CD4-positive, alpha-beta T cell treated with Interleukin-17A for 1 hour (primary cell): ENCODE data around the gene FBXW8.
A peak's percentile ranks its signal among the peaks of the same experiment; 100 is the strongest.

Experiments used
- DNase-seq: peaks from one replicate; pipeline ENCODE4 v3.0.0-alpha.2; 2020

The FBXW8 gene

DNA sequence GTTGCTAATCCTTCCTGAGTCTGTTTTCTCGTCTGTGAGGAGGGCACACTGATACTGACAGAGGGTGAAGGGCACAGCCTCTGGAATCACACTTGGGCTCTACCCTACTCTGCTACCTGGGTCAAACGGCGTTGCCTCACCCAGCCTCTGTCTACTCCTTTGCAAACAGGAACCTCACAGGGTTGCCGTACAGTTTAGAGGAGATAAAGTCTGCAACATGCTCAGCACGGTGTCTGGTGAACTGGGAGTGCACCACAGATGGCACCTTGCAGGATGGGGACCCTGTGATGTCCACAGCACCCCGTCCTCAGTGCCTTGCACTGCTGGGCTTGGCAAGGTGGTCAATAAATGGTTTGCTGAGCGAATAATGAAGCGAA, 150.2 kb downstream of the FBXW8 start:
- no peak for DNase-seq

DNA sequence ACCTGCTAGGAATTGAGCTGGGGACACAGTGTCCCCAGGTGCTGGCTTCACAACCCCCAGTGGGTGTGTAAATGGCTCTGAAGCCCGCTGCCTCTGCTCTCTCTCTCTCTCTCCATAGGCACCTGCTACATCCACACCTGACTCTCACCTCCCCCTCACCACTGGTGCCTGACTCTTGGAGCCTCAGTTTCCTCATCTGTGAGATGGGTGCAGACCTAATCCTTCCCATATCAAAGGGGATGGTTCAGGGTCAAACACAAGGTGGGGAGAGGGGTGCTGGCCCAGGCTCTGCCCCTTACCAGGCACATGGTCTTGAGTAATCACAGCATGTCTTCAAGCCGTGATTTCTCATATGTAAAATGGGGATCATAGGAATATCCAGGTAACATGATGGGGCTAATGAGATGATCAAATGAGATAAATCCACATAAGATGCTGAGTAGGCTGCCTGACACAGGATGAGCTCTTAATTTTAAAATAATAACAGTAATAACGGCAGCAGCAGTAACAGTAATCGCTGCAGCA, 150.9 kb downstream of the FBXW8 start:
- DNase-seq: no peak

DNA sequence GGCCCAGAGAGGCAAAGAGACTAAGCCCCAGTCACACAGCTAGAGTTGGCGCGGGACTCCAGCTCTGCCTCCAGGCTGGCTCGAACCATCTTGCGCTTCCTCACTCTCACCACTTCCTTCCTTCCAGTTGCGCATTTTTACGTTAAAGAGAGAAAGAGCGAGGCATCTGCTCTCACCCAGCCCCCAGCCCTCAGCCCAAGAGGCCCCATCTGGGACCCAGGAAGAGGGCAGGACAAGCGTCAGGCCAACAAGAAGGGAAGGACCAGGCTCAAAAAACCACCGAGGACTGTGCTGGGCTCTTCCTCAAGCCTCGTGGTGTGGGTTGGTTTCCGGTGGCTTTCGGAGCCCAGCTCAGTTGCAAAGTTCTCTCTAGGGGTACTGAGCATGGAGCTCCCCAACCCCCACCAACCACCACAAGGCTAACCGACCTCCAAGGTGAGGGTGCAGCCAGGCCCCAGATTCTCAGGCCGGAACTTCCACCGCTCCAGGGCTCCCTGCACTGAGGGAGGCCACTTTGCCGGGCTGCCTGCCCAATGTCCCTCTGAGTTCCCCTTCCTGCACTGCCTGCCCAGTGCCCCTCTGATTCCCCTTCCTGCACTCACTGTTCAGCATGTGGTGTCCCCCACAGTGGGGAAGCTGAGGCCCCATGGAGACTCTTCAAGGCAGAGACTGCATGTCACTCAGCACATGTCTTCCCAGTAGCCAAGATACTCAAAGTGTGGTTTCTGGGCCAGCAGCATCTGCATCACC, 152.6 kb downstream of the FBXW8 start:
- DNase-seq: peak; percentile 56

DNA sequence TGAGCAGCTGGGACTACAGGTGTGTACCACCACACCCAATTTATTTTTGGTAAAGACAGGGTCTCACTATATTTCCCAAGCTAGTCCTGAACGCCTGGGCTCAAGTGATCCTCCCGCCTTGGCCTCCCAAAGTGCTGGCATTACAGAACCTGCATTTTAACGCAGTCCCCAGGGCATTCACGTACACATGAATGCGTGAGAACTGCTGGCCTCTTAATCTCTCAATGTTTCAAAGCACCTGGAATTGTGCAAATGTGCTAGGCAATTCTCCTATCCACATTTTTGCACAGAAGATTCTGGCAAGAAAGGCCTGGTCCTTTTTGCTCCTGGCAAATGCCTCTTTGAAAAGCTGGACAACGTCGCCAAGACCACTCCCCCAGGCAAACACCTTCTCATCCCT, 153.3 kb downstream of the FBXW8 start:
- no peak for DNase-seq

DNA sequence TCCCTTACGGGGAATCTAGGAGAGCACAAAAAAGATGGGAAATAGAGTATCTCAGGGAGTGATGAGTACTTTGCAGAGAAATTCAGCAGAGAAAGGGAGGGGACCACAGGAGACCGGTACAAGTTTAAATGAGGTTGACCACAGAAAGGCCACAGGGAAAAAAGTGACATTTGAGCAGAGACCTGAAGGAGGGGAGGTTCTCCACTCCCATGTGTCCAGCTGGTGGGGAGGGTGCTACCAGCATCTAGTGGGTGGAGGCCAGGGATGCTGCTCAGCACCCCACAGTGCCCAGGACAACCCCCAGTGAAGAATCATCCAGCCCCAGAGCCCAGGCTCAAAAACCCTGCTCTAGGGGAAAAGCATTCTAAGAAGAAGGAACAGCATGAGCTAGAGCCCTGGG, 153.8 kb downstream of the FBXW8 start:
- no peak for DNase-seq

DNA sequence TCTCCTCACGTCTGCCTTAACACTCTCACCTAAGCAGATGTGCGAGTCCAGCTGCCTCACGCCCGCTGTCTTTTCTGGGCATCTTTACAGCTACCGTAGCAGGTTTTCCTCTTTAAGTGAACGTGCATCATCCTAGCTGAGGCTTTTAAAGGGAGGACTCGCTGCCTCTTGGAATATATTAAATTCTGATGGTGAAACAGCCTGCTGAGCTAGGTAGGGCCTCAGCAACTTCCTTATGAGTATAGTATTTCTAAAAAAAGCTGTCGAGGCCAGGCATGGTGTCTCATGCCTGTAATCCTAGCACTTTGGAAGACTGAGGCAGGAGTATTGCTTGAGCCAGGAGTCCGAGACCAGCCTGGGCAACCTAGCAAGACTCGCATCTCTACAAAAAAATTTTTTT, 156.3 kb downstream of the FBXW8 start:
- no peak for DNase-seq

DNA sequence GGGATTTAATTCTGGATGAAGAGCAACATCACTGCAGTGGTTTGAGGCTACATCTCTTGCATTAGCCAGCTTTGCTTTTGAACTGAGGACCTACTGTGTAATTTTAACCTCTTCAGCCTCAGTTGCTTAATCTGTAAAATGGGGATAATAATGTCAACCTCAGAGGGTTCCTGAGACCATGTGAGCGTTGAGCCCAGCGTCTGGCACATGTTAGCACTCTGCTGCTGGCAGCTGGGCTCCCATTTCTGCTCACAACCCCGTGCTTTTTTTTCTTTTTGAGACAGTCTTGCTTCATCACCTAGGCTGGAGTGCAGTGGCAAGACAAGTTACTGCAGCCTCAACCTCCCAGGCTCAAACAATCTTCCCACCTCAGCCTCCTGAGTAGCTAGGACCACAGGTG, 156.9 kb downstream of the FBXW8 start:
- DNase-seq: no peak

DNA sequence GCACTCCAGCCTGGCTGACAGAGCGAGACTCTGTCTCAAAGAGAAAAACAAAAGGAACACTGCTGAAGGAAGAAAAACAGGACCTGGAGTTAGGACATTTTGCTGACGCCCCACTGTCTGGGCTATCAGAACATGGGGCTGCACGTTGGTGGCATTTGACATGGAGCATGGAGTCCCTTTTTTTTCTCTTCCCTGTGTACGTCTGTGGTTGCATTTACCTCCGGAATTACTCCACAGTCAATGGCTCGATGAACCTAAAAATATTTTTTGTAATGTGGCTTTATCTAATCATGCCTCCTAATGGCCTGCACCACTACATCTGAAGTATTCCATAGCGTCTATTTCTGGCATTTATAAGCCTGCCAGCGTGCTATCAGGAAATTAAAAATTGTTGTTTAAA, 157.7 kb downstream of the FBXW8 start:
- DNase-seq: no peak

DNA sequence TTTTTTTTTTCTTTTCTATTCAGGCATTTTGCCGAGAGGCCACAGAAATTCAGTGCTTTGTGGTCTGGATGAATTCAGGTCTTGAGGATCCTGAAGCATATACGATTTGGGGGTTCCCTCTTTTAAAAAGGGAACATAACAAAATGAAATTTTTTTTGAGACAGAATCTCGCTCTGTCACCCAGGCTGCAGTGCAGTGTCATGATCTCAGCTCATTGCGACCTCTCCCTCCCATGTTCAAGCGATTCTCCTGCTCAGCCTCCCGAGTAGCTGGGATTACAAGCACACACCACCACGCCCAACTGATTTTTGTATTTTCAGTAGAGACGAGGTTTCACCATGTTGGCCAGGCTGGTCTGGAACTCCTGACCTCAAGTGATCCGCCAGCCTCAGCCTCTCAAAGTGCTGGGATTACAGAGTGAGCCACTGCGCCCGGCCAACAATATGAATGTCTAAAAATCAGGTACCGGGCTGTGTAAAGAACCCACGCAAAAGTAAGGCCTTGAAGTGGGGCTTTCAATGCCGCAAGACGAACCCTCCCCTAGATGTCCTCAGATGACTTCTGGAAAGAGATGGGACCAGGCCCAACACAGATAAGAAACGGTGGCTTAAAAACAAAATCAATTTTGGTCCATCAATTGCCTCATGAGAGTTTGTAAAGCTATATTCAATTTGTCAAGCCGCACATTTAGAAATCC, 158.5 kb downstream of the FBXW8 start:
- no peak for DNase-seq

DNA sequence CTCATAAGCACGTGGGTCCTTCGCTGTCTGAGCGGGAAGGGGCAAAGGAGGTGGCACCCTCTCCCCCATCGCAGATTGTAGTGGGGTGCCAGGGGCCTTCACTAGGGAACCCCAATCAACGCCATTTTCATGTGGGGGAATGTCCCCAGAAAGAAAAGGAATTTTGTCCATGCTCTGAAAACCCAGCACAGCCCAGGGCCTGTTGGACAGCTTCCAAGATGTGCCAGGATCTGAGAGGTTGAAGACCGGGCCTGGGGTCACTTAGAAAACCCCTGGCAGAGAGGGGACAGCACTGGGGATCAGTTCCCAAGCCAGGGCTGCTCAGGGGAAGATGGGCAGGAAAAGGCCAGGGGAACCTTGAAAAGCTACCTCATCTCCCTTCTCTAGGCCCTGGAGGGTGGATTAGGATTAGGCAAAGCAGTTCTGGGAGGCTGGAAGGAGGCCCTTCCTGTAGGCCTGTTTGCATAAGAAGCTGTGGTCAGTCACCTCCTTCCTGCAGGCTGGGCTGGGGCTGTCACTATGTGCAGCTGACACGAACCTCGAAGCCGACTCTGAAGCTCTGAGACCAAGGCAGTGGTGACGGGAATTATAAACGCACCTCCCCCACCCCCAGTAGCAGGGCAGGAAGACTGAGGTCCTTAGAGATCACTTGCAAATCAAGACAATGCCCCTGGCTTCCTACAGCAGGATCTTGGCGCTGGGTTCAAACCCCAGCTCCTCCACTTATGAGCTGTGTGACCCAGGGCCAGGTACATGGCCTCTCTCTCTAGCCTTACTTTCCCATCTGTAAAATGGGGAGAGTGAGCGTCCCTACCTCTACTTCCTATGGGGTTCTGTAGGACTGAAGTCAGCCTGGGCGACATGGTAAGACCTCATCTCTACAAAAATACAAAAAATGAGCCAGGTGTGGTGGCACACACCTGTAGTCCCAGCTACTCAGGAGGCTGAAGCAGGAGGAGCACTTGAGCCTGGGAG, 159.5 kb downstream of the FBXW8 start:
- no peak for DNase-seq

DNA sequence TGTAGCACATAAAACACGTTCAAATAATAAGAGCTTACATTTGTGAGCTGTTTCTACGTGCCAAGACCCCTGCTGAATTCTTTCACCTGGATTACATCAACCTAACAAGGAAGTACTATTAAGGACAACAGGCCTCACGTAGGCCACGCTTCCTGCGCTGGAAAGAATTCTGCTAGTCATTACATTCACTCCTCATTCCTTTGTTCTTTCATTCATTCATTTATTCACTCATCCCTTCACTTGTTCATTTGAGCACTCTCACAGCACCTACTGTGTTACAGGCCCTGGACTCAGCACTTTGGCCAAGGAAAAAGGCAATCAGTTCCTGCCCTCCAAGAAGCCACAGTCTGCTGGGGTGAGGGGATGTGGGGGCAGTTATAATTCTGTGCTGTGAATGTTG, 160.3 kb downstream of the FBXW8 start:
- DNase-seq: no peak

DNA sequence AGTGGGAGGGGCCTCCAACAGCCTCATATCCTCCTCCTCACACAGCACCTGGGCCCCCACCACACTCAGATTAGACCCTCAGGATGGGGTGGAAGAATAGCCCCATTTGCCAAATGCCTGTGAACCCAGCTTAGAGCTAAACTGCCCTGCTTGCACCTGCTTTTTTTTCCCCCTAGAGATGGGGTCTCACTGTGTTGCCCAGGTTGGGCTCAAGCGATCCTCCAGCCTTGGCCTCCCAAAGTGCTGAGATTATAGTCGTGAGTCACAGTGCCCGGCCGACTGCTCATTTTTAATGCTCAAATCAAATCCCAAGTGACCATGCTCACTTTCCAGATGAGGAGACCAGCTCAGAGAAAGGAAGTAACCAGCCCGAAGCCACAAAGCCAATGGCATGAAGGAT, 161.4 kb downstream of the FBXW8 start:
- DNase-seq: no peak

DNA sequence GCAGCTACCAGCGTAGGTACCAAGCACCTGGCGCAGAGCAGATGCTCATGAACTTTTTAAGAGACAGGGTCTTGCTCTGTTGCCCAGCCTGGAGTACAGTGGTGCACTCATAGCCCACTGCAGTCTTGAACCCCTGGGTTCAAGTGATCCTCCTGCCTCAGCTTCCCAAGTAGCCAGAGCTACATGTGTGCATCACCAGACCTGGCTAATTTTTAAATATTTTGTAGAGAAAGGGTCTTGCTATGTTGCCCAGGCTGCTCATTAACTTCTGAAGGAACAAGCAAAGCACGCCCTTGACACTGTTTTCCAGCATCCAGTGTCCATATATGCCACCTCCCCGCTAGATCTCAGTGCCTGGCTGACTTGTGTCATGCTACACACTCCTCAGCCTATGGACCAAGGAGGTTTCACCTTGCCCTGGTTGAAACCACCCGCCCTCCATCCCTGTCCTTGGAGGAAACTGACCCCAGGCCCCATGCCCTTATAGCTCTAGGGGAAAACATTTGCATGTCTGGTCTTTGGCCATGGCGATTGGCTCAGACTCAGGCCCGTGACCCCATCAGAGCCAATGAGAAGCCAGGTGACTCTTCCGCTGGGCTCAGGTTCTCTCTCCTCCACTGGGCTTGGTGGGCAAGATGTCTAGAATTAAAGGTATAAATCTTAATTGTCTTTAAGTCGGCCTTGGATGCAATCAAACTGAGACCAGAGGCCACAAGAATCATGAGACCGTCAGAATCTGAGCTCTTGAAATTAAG, 162.2 kb downstream of the FBXW8 start:
- no peak for DNase-seq

DNA sequence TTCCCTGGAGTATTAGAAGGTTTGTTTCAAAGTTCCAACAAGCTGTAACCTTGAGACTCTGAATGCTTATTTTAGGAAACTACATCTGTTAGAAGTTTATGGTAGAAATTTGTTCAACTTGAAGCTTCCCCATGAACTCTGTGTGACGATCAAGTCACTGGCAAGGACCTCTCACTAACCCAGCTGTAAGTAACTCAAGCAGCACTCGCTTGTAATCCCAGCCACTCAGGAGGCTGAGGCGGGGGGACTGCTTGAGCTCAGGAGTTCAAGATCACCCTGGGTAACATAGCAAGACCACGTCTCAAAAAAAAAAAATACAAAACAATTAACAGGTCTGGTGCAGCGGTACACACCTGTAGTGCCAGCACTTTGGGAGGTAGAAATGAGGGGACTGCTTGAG, 162.9 kb downstream of the FBXW8 start:
- no peak for DNase-seq

DNA sequence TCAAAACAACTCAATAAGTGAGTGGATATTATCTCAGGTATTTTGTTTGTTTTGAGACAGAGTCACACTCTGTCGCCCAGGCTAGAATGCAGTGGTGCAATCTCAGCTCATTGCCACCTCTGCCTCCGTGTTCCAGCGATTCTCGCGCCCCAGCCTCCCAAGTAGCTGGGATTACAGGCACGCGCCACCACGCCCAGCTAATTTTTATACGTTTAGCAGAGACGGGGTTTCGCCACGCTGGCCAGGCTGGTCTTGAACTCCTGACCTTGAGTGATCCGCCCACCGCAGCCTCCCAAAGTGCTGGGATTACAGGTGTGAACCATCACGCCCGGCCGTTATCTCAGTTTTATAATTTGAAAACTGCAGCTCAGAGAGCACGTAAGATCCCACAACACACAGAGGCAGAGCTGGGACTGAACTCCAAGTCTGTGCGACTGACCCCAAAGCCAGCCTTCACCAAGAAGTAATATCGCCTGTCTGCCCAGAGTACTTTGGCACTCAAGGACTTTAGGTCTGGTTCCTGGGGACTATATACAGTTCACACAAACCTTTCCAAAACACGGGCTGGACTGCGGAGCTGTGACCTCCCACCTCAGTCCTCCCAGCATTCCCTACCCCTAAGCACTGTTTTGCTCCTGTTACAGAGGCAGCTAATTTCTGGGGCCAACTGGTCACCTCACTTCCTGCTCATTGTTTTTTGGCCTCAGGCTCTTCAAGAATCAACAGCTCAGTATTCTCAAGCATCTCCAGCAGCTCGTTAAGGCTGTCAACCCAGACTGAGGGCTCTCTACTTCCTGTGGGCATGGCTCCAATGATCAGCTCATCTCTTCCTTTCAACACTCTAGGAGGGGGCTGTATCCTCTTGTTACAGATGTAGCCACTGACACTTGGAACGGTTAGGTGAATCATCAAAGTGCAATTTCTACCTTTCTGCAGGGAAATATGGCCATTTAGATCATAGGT, 165.9 kb downstream of the FBXW8 start:
- no peak for DNase-seq

DNA sequence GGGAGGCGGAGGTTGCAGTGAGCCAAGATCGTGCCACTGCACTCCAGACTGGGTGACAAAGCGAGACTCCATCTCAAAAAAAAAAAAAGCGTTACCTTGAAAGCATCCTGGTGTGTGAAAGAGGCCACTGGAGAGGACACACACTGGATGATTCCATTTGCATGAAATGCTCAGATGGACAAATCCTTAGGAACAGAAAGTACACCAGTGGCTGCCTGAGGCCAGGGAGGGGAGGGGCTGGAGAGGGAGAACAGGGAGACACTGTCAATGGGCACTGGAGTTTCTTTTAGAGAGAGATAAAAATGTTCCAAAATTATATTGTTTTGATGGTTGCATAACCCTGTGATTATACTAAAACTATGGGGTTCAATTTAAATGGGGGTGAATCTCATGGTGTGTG, 168.7 kb downstream of the FBXW8 start:
- no peak for DNase-seq

DNA sequence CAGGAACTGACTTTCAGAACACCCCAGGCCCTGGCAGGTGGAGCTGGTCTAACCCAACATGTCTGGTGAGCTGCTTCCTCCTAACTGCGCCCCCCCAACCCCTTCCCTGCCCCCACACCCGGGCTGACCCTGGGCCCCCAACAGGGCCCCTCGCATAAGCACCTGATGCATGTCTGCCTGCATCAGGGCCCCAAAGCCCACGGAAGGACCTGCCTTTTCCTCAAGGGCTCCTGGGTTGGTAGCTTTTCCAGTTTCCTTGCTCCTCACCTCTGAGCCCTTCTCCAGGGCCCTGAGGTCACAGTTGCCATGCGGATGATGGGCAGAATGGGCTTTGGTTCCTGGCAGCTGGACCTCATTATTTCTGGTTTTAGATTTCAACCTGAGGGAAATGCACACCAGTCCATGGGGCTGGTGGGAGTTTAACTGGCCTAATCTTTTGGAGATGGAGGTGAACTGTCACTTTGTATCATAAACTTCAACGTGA, 170.0 kb downstream of the FBXW8 start:
- DNase-seq: no peak
